ENCODE results near the gene TMED4. TPM values are rescaled to one million over a fixed set of nuclear protein-coding genes. Genes with fewer than 3 reads are reported as not detected.

TMED4 gene
- total RNA-seq, 1 experiment from 2014 or later = 49.7 TPM

- Mint-ChIP-seq H3K36me3 (ENCODE audit: insufficient read depth, unreplicated experiment) (peaks cover 5% of the 10 kb centered on the region), H3K27ac (ENCODE audit: low read depth, unreplicated experiment) (no peak overlapping the region), H3K4me3 (ENCODE audit: unreplicated experiment) (no peak overlapping the region), H3K4me1 (ENCODE audit: insufficient read depth, unreplicated experiment) (peaks cover 9% of the 10 kb centered on the region), H3K27me3 (ENCODE audit: insufficient read depth, unreplicated experiment) (no peaks in the 10 kb centered on the region), H3K9me3 (ENCODE audit: unreplicated experiment) (no peaks in the 10 kb centered on the region)
- peak; percentile 53 for TF ChIP-seq CTCF (IDR thresholded peaks at IDR 0.05; ENCODE audit: unreplicated experiment)
- intact Hi-C loops (cut with micrococcal nuclease) = no loop called here
- peak; percentile 62 for DNase-seq (ENCODE audit: unreplicated experiment)
- POLR2A ChIA-PET = interaction anchor here (0.6 to 1.0 kb wide), 2 partner anchors 10 to 308 kb away, joined by 3 read pairs; no protein-coding TSS in a partner anchor
- no TSS peak for BruUV-seq (replicated peaks)
- CTCF ChIA-PET = interaction anchor here (0.7 to 2.4 kb wide), 5 partner anchors 9 to 86 kb away, joined by 5 to 12 read pairs (median 6); no protein-coding TSS in a partner anchor
Measured at GRCh38 chr7:44534501-44534900, 47.5 kb downstream of the TMED4 start.

DNA sequence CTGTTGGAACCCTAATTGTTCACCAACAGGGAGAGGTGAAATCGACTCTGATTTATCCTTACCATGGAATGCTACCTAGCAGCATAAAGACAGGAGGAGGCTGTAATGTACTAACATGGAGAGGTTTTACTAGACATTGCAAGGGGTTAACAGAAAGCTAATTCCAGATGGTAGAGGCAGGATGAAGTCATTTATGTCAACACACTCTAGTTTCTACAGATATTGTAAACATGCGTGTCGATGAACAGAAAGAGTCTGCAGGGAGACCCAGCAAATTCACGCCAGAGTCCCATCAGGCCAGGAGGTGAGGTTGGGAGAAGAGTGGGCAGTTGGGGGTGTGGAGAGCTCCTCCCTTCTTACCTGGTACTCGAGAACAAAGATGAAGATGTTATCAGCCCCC, 47.9 kb downstream of the TMED4 start:
- POLR2A ChIA-PET = interaction anchor here (0.6 to 1.0 kb wide), 2 partner anchors 10 to 308 kb away, joined by 3 read pairs; no protein-coding TSS in a partner anchor
- peaks cover 5% of the 10 kb centered on the region for H3K36me3 Mint-ChIP-seq (ENCODE audit: insufficient read depth, unreplicated experiment)

DNA sequence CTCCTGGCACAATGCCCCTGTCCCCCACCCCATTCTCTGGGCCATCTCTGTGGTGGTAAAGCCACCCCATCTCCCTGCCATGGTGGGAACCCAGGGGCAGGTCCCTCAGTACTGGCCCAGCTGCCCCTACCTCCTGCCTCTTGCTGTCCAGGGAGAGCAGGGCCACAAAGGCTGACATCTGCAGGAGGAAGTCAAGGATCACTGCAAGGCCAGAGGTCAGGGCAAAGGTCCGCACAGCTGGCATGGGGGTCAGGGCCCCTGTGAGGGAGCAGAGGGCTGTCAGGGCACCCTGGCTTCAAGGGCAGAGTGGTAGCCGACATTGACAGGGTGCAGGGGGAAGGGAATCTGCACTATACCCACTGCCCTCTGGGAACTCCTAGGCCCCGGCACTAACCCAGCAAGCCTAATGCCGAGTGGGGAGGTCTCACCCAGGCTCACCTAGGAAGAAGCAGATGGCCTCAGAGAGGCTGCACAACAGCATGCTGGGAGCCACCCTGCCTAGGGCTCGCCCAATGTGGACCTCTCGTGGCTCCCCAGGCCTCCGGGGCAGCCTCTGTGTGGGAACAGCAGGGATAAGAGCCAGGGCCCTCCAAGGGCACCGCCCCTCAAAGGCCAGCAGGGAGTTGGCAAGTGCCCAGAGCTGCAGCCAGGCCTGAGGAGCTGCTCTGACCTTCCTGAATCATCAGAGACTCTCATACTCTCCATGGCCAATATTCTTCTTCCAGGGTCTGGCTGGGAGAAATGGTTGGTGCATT, 48.6 kb downstream of the TMED4 start:
- H3K4me3 Mint-ChIP-seq (ENCODE audit: unreplicated experiment) = no peak overlapping the region
- H3K9me3 Mint-ChIP-seq (ENCODE audit: unreplicated experiment) = no peaks in the 10 kb centered on the region
- H3K27me3 Mint-ChIP-seq (ENCODE audit: insufficient read depth, unreplicated experiment) = no peaks in the 10 kb centered on the region
- H3K36me3 Mint-ChIP-seq (ENCODE audit: insufficient read depth, unreplicated experiment) = peaks cover 5% of the 10 kb centered on the region
- no peak for TF ChIP-seq CTCF (IDR thresholded peaks at IDR 0.05; ENCODE audit: unreplicated experiment)
- H3K4me1 Mint-ChIP-seq (ENCODE audit: insufficient read depth, unreplicated experiment) = peaks cover 9% of the 10 kb centered on the region
- intact Hi-C loops (cut with micrococcal nuclease) = no loop called here
- POLR2A ChIA-PET = interaction anchor here (1.0 kb wide), 1 partner anchor 11 kb away, joined by 3 read pairs; no protein-coding TSS in a partner anchor
- H3K27ac Mint-ChIP-seq (ENCODE audit: low read depth, unreplicated experiment) = no peak overlapping the region
- no TSS peak for BruUV-seq (replicated peaks)
- CTCF ChIA-PET = interaction anchor here (0.7 to 2.4 kb wide), 4 partner anchors 10 to 20 kb away, joined by 3 to 8 read pairs (median 6); no protein-coding TSS in a partner anchor
- DNase-seq (ENCODE audit: unreplicated experiment) = peak; percentile 4

More for the DNA sequence above, 47.9 kb downstream of the TMED4 start:
- H3K27ac Mint-ChIP-seq (ENCODE audit: low read depth, unreplicated experiment) = no peak overlapping the region
- no peak for DNase-seq (ENCODE audit: unreplicated experiment)
- H3K4me3 Mint-ChIP-seq (ENCODE audit: unreplicated experiment) = no peak overlapping the region
- TF ChIP-seq CTCF (IDR thresholded peaks at IDR 0.05; ENCODE audit: unreplicated experiment) = no peak
- no peaks in the 10 kb centered on the region for H3K9me3 Mint-ChIP-seq (ENCODE audit: unreplicated experiment)
- CTCF ChIA-PET = interaction anchor here (0.7 to 2.4 kb wide), 5 partner anchors 10 to 31 kb away, joined by 3 to 12 read pairs (median 6); no protein-coding TSS in a partner anchor
- intact Hi-C loops (cut with micrococcal nuclease) = no loop called here
- no TSS peak for BruUV-seq (replicated peaks)
- no peaks in the 10 kb centered on the region for H3K27me3 Mint-ChIP-seq (ENCODE audit: insufficient read depth, unreplicated experiment)
- peaks cover 9% of the 10 kb centered on the region for H3K4me1 Mint-ChIP-seq (ENCODE audit: insufficient read depth, unreplicated experiment)

DNA sequence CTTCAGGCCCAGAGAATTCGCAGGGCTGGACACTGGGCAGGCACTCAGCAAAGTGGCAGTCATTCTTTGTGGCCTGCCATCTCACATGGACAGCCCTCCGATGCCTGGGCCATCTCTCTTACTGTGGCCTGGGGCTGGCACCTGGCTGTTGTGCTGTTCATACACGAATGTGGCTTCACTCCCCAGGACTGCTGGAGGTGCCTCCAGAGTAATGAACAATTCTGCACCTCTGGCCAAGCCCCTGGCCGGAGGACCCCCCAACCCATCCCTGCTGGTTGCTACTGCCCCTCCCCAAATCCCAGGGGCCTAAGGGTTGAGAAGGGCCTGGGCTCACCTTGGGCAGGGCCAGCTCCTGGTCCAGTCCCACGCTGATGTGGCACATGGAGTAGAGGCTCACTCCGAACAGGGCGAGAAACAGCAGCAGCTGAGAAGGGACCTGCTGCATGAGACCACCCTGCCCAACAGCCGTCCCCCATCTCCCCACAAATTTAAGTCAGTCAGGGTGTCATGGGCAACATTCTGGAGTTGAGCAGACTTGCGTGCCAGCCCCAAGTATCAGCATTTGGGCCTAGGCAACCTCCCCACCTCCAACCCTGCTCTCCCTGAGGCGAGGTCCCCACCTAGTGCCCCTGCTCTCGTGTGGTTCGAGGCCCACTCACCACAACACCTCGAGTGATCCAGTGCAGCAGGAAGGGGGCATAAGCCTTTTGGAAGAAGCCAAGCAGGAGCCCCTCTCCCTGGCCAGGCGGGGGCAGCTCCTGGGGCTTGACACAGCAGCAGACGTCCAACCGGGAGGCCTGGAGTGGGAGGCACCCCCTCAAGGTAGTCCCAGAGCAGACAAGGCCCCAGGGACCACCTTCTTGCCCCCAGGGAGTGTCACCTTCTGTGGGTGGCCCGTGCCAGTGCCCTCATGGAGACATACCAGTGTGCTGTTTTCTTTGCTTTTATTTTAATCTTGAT, 50.3 kb downstream of the TMED4 start:
- TF ChIP-seq CTCF (IDR thresholded peaks at IDR 0.05; ENCODE audit: unreplicated experiment) = no peak
- POLR2A ChIA-PET = no interaction called here
- H3K27ac Mint-ChIP-seq (ENCODE audit: low read depth, unreplicated experiment) = peak overlapping the region; percentile 54
- H3K4me3 Mint-ChIP-seq (ENCODE audit: unreplicated experiment) = no peak overlapping the region
- intact Hi-C loops (cut with micrococcal nuclease) = no loop called here
- BruUV-seq (replicated peaks) = no TSS peak
- H3K36me3 Mint-ChIP-seq (ENCODE audit: insufficient read depth, unreplicated experiment) = peaks cover 5% of the 10 kb centered on the region
- H3K27me3 Mint-ChIP-seq (ENCODE audit: insufficient read depth, unreplicated experiment) = no peaks in the 10 kb centered on the region
- no peaks in the 10 kb centered on the region for H3K9me3 Mint-ChIP-seq (ENCODE audit: unreplicated experiment)
- peaks cover 9% of the 10 kb centered on the region for H3K4me1 Mint-ChIP-seq (ENCODE audit: insufficient read depth, unreplicated experiment)
- no peak for DNase-seq (ENCODE audit: unreplicated experiment)
- CTCF ChIA-PET = no interaction called here
